HG02970 (cell line): ENCODE measurements around the gene CFAP58.

Experiments
- ATAC-seq: cut with Tn5 transposase; IDR thresholded peaks from one replicate; pipeline ENCODE4 v1.9.1; 2021; ENCODE audit warnings: mild to moderate bottlenecking, moderate library complexity, moderate number of reproducible peaks; ENCODE audit not compliant: unreplicated experiment, low FRiP score

The CFAP58 gene

GRCh38 chr10:104351919-104352318 lies 1.7 kb upstream of the CFAP58 start:
- no peak for ATAC-seq

DNA sequence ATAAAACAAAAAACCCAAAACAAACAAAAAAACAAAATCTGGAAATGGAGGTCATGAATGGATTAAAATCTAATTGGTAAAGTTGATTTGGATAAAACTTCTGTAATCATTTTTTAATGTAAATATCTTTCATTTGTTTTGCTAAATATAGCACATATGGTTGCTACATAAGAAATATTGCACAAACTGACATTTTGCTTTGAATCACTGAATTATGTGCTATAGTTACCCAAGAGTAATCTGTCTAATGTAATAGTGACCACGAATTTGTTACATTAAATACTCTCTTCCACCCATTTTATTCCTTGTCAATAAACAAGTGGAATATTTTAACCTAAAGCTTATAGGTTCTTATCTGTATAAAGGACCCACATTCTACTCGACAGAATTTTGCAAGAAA lies 6.2 kb downstream of the CFAP58 start:
- no peak for ATAC-seq

DNA sequence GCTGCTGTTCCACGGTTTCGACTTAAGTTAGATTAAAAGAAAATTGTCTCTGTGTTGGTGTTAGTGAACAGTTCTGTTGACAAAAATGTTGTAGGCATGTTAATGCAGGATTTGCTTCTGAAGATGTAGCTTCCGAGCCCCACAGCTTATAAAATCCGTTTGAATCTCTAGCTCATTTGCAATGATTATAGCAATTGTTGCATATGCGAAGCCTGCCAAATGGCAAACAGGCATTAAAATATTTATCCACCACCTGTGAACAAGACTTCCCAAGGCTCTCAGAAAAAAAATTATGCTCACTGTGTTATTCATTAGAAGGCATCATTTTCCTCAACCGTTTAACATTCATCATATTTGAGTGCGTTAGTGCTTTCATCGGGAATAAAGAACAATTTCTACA lies 14.3 kb downstream of the CFAP58 start:
- ATAC-seq: no peak

GRCh38 chr10:104368381-104368780 lies 14.7 kb downstream of the CFAP58 start:
- no peak for ATAC-seq

DNA sequence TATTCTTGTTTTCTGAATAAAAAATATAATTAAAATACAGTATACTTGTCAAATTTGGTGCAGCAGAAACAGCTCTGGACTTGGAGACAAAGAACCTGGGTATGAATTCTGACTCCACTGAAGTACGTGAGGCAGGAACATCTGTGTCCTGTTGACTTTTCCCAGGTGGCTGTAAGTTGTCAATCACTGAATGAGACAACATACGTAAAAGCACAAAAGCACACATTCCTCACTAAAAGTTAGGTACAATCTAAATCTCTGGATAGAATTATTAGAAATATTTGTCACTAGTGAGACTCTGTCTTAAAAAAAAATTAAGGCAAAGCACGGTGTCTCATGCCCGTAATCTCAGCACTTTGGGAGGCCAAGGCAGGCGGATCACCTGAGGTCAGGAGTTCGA lies 18.1 kb downstream of the CFAP58 start:
- no peak for ATAC-seq

GRCh38 chr10:104374591-104374990 lies 21.0 kb downstream of the CFAP58 start:
- no peak for ATAC-seq

- no peak for ATAC-seq
These were observed 23.2 kb downstream of the CFAP58 start for GRCh38 chr10:104376784-104377300.

- no peak for ATAC-seq
These were observed 26.7 kb downstream of the CFAP58 start for GRCh38 chr10:104380336-104380735.

GRCh38 chr10:104387130-104387888 lies 33.7 kb downstream of the CFAP58 start:
- ATAC-seq: no peak

GRCh38 chr10:104388830-104389229 lies 35.2 kb downstream of the CFAP58 start:
- ATAC-seq: no peak

- ATAC-seq: no peak
These were observed 37.7 kb downstream of the CFAP58 start for GRCh38 chr10:104391150-104391968.

DNA sequence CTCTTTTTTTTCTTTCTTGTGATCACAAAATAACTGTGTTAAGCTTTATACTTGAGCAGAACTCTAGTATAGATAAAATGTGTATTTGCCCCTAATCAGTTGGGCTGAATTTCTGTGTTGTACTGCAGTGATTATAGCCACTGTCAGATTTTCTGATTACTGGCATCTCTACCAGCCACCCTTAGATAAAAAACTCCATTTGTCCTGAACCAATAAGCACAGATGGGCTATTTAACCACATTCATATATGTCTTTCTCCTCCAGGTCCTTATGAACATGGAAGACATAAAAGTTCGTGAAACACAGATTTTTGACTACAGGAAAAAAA lies 38.3 kb downstream of the CFAP58 start:
- ATAC-seq: no peak

GRCh38 chr10:104393387-104393786 lies 39.8 kb downstream of the CFAP58 start:
- ATAC-seq: no peak

- ATAC-seq: no peak
These were observed 42.9 kb downstream of the CFAP58 start for GRCh38 chr10:104396581-104396980.

DNA sequence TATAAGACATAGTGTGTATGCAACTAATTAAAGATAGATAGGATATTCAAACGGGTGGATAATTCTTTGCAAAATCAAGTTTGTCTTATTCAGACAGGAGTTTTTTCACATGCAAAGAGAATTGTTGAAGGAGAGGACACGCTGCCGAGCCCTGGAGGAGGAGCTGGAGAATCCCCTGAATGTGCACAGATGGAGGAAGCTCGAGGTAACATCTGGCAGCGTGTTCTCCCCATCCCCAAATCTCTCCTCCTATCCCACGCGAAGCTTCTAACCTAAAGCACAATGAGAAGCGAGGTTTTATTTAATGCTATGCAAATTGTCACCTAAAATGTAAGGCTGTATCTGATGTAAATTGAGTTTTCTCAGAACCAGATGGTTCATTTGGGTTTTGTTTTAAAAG lies 50.0 kb downstream of the CFAP58 start:
- ATAC-seq: no peak

GRCh38 chr10:104406715-104407650 lies 53.4 kb downstream of the CFAP58 start:
- ATAC-seq: no peak

- ATAC-seq: no peak
These were observed 59.9 kb downstream of the CFAP58 start for GRCh38 chr10:104413528-104413927.

DNA sequence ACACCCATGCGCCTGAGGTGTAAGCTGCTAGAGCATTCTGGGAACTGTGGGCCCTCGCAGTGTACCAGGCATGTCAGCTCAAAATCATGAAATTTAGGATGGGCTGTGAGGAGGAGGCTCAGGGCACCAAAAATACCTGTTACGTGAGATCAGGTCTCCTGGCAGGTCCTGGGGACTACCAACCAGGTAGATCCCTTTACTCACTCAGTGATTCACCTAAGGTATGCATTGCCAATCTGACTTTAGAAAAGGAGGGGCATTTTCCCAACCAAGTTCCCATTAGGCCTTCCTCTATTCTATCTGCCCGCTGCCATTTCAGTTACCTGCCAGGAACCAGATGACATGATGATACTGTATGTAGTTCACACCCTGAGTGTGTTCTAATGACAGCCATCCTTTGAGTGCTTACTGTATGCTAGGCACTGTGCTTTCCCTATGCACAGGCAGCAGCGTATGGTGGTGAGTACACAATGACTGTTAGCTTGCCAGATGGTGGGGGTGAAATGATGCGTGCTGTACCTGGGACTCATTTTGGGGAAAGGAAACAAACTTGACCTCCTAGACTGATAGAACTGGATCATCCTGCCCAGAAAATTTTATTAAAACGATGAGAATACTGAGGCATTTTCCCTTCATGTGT lies 62.0 kb downstream of the CFAP58 start:
- ATAC-seq: no peak

DNA sequence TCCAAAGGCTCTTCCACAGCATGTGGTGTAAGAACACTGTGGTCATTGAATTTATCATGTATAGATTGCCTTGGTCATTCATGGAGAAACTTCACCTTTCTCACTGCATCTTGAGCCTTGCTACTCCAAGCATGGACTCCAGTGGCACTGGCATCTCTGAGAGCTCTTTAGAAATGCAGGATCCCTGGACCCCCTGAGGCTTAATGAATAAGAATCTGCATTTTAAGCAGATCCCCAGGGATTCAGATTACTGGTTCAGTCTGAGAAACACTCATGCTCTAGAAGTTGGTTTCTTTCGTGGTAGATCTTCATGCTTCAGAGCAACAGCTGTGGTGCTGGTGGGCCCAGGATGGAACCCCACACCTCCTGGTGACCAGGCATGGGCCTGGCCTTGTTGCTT lies 63.2 kb downstream of the CFAP58 start:
- no peak for ATAC-seq

DNA sequence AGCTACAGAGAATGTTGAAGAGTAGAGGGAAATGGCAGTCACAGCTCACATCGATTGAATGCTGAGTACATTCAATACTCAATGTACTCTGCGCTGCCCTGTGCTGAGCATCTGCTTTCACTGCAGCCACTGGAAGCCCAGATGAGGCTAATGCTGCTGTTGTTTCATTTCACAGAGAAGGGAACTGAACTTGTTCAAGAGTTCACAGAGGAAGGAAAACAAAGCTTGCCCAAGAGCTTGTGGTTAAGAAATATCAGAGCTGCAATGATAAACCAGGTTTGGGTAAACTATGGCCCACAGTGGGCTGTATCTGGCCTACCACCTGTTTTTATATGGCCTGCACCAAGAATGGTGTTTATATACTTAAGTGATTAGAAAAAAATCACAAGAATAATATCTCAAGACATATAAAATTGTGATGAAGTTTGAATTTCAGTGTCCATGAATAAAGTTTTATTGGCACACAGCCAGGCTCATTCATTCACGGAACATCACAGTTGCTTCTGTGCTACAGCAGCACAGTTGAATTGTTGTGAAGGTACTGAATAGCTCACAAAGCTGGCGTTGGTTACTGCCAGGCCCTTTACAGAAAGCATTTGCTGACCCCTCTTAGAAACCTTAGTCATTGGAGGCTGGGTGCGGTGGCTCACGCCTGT lies 64.1 kb downstream of the CFAP58 start:
- no peak for ATAC-seq
